AG20443 (cell line): ENCODE results near the gene PRXL2A.
"Not testable (repeated sequence)": the region's sequence is repeated elsewhere in the genome, so short reads cannot be mapped to it uniquely, and the experiment has no call there.

Source experiments
- DNase-seq: peaks from one replicate; pipeline ENCODE4 v3.0.0; 2012; ENCODE audit warnings: low spot score, mixed read lengths

The PRXL2A gene

DNA sequence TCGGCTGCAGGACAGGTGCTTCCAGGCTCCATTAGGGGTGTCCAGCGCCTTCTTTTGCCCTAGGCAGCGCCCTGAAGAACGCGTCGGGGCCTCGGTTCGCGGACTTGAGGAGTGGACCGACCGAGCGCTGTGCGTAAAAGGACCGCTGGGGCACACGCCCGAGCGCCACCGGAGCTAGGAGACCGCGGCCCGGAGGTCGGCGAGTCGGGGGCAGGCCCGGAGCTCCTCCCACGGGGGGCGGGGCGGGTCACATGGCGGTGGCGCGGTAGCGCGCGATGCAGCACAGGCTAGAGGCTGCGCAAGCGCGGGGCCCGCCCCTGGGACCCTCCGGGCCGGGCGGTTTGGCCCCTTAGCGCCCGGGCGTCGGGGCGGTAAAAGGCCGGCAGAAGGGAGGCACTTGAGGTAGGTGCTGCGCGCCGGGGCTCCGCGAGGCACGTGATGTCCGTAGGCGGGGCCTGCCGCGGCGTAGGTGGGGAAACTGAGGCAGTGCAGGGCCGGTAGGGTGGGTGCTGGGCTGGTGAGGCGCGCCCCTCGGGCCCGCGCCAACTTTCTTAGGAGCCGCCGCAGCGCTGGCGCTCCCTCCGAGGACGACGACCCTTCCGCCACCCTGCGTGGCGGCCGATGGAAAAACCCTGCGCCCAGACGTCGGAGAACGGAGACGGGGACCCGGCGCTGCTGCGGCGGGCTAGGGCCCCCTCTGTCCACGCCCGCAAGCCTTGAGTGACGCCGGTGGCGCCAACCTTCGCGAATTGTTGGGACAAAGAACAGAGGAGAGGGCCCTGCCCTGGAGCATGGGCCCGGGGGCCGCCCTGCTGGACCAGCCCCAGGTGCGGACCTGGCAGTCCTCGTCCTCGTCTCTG lies at the start of gene PRXL2A:
TSS of gene PRXL2A (plus strand) at position 310 of the 860 bp plus-strand sequence. CDS start 11,917 bp downstream, outside the sequence.
- DNase-seq, result peak; percentile 44

DNA sequence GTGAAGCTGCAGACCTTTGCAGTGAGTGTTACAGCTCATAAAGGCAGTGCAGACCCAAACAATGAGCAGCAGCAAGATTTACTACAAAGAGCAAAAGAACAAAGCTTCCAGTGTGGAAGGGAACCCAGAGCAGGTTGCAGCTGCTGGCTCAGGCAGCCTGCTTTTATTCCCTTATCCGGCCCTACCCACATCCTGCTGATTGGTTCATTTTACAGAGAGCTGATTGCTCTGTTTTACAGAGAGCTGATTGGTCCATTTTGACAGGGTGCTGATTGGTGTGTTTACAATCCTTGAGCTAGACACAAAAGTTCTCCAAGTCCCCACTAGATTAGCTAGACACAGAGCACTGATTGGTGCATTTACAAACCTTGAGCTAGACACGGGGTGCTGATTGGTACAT lies 49.4 kb upstream of the PRXL2A start:
- DNase-seq, result not testable (repeated sequence)

- no peak for DNase-seq
These were observed 48.7 kb upstream of the PRXL2A start for GRCh38 chr10:80359644-80360043.

- DNase-seq, result no peak
These were observed 42.8 kb upstream of the PRXL2A start for GRCh38 chr10:80365510-80365909.

DNA sequence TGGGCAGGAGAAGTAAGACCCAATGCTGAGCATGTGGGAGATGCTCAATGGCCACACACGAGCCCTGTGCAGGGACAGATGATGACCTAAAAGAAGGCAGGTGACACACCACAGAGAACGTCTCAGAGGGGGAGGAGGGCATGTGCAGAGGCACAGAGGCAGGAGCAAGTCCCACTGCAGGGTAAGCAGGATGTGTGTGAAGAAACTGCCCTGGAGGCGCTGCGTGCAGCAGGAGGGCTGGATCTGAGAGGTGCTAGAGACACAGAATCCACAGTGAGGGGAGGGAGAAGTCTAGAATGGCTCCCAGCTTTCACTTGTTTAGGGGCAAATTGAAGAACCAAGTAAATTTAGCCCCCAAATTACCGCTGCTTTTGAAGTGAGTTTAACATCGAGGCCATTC lies 36.9 kb upstream of the PRXL2A start:
- DNase-seq, result no peak

DNA sequence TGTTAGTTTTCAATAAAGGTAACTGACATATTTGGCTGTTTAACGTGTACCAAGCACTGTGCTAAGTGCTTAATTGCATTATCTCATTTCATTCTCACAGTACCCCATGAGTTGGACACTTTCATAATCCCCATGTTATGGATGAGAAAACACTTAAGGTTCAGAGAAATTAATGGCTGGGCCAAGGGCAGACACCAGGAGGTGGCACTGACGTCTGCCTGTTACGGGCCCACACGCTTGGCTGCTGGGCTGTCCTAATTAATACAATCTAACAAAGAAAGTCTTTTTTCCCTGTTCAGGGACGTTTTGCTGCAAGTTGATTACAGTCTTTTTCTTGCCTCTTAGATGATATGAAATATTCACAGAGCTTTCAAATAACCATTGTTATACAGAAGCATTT lies 35.7 kb upstream of the PRXL2A start:
- no peak for DNase-seq

- no peak for DNase-seq
These were observed 34.8 kb upstream of the PRXL2A start for GRCh38 chr10:80373502-80373901.

DNA sequence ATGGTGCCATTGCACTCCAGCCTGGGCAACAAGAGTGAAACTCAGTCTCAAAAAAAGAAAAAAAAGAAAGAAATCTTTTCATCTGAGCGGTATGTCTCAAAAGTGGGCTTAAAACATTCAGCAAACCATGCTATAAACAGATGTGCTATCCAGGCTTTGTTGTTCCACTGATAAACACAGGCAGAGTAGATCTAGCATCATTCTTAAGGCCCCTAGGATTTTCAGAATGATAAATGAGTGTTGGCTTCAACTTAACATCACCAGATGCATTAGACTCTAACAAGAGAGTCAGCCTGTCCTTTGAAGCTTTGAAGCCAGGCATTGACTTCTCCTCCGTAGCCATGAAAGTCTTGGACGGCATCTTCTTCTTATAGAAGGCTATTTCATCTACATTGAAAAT lies 28.6 kb upstream of the PRXL2A start:
- DNase-seq, result no peak

- no peak for DNase-seq
These were observed 28.2 kb upstream of the PRXL2A start for GRCh38 chr10:80380185-80380584.

GRCh38 chr10:80382989-80383388 lies 25.4 kb upstream of the PRXL2A start:
- DNase-seq, result peak; percentile 57

GRCh38 chr10:80390740-80391139 lies 17.6 kb upstream of the PRXL2A start:
- DNase-seq, result no peak

DNA sequence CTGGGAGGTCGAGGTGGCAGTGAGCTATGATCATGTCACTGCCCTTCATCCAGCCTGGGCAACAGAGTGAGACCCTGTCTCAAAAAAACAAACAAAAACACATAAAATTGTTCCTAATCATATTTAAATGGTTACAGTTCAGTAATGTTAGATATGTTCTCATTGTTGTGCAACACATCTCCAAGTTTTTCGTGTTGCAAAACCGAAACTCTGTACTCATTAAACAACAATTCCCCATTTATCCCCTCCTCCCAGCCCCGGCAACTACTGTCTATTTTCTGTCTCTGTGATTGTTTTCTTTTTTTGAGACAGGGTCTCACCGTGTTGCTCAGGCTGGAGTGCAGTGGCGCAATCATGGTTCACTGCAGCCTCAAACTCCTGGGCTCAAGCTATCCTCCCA lies 16.1 kb upstream of the PRXL2A start:
- no peak for DNase-seq

GRCh38 chr10:80394358-80394916 lies 13.9 kb upstream of the PRXL2A start:
- no peak for DNase-seq

- no peak for DNase-seq
These were observed 11.3 kb upstream of the PRXL2A start for GRCh38 chr10:80397014-80397413.

DNA sequence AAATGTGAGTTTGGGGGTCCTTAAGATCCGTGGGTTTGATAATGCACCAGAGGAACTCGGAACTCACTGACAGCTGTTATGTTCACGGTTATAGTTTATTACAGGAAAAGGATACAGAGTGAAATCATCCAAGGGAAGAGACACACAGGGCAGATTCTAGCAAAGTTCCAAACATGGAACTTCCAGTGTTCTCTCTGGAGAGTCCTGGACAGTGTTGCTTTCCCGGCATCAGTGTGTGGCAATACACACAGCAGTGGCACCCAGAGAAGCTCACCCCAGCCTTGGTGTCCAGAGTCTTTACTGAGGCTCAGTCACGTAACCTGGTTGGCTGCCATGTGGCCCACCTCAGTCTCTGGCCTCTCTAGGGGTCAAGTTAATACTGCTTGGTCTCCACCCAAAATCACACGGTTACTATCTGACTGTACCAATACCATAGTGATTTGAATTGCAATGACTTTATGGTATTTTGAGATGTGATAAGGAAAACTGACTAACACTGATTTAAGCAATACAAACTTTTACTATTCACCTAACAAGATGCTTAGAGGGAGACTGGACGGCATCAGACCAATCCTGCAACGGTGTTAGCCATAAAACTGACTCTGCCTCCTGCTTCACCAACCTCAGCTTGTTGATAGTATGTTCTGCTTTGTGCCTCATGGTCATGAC lies 8.1 kb upstream of the PRXL2A start:
- DNase-seq, result no peak

GRCh38 chr10:80405035-80405434 lies 3.3 kb upstream of the PRXL2A start:
- DNase-seq, result no peak

- no peak for DNase-seq
These were observed 2.7 kb upstream of the PRXL2A start for GRCh38 chr10:80405626-80406025.

DNA sequence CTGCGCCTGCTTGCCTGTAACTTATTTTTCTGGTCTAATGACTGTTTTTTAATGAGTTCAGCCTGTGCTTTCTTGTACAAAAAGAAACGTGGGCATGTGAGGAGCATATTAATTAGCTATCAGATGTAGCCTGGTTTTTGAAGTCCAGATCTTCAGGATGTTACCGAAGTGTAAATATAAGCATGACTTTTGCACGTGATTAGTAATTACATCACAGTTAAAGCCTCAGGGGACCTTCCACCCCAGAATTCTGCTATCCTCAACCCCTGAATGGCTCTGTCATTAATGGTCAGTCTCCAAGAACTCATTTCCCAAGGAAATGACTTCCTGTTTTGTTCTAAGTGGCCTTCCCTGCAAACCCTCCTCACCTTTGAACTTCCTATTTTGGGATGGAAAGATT lies 2.1 kb upstream of the PRXL2A start:
- DNase-seq, result no peak

GRCh38 chr10:80407812-80408241 lies 524 bp upstream of the PRXL2A start:
- no peak for DNase-seq

DNA sequence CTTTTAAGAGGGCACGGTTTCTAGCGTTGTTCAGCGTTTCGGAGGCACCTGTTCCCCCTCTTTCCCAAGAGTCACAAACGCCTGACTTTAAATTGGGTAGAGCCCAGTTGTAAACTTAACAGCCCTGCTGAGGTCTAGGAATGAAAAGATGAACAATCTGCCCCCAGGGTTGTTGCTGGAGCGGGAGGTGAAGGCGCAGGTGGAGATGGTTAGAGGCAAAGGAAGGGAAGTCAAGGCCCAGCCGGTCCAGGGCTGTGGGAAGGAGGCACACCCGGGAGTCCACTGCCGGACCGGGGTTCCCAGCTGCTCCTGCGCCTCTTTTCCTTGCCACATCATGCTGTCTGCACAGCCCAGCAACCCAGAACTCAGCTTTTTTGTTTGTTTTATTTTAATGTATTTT lies 770 bp downstream of the PRXL2A start:
- no peak for DNase-seq

DNA sequence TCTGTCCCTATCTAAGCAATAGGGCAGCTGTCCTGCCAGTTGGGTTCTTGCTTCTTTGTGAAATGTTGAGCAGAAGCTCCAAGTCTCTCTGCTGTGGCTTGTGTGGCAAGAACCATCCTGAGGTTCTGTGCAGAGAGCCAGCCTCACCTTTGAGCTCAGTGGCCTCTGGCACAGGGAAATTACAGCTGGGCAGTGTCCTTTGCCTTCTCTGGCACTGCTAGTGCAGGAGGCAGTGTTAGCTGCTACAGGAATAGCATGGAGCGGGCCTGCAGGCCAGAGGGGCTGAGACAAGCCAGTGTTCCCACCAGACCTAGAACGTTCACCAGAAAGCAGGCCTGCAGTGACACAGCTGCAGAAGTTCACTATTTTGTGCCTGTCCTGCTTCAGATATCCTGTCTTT lies 1.8 kb downstream of the PRXL2A start:
- DNase-seq, result no peak

DNA sequence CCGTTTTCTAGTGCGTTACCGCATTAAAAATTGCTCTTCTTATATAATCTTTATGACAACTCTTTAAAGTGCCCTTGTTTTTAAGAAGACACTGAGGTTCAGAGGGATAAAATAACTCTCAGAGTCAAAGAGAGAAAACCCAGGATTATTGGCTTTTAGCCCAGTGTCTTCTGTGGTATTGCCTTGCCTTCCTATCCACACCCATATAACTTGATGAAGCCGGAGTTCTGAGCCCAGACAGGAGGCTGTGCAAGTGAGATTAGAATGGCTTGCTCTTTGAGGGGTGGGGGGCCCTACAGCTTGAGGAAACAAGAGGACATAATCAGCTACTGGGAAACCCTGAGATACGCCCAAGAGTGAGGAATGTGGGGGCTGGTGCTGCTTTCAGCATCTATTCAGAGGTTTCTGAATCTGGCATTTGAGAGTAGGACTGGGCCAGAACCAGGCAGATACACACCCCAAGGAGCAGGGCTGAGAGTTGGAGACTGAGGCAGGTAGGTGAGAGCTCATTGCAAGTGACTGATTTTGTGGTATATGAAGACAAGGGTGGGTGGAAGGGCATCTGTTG lies 2.3 kb downstream of the PRXL2A start:
- no peak for DNase-seq

GRCh38 chr10:80411267-80411668 lies 2.9 kb downstream of the PRXL2A start:
- no peak for DNase-seq
